ENCODE data around the gene ALDH1L1. TPM values are rescaled to one million over a fixed set of nuclear protein-coding genes. Genes with fewer than 3 reads are reported as not detected.

Gene ALDH1L1
- total RNA-seq, 4 donors from 2014 or later: 5.9 to 32.2 (median 16.1) TPM

DNA sequence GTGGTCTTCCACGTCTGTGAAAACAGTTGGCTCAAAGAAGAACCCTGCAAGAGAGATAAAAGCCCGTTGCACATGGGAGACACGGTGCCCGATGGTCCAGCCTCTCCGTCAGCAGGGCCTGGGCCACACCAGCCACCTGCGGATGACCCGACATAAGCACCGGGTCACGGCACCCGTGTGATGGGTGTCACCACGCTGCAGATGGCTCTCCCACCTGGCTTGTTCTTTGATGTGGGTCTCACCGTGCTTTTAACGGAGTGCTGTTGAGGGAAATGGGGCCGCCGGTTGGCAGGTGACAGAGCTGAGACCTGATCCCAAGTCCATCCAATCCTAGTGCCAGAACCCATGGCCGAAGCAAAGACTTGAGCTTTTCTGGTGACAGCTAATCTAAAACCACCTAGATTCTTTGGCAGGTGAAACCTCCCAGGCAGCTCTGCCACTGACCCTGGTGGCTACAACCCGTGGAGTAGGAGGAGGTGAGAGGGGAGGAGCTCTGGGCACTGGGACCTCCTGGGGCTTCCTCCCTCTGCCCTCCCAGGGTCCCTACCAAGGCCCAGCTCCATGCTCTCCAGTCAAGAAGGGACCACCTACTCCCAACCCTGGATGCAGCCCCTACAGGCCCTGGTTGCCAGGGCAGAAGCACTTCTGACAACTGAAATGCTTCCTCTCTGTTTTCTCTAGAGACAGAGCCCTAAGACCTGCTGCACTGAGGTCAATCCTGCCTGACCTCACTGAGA, 73.0 kb downstream of the ALDH1L1 start:
- WGBS, 2 donors (ENCODE audit: low coverage in 1 of 2): 82% methylated on average over 6 of the region's 17 CpGs; no CpG with 5 or more reads in 1 of the 2 donors
- no peak overlapping the region for H3K27ac ChIP-seq
- intact Hi-C loops (cut with DNase I; ENCODE audit: low total_unique reads): no loop called here
- no peaks in the 10 kb centered on the region for H3K36me3 ChIP-seq
- no peak overlapping the region for H3K4me3 ChIP-seq
- H3K9me3 ChIP-seq: no peaks in the 10 kb centered on the region
- no peak for DNase-seq
- H3K4me1 ChIP-seq: peaks cover 6 to 8% (median 7%) of the 10 kb centered on the region in 4 donors
- no peak for TF ChIP-seq EP300 (IDR thresholded peaks at IDR 0.05; ENCODE audit: low read depth)
- no peak for TF ChIP-seq POLR2A (IDR thresholded peaks at IDR 0.05)
- no peak for TF ChIP-seq POLR2AphosphoS5 (IDR thresholded peaks at IDR 0.05)
- TF ChIP-seq, protein P1, sequence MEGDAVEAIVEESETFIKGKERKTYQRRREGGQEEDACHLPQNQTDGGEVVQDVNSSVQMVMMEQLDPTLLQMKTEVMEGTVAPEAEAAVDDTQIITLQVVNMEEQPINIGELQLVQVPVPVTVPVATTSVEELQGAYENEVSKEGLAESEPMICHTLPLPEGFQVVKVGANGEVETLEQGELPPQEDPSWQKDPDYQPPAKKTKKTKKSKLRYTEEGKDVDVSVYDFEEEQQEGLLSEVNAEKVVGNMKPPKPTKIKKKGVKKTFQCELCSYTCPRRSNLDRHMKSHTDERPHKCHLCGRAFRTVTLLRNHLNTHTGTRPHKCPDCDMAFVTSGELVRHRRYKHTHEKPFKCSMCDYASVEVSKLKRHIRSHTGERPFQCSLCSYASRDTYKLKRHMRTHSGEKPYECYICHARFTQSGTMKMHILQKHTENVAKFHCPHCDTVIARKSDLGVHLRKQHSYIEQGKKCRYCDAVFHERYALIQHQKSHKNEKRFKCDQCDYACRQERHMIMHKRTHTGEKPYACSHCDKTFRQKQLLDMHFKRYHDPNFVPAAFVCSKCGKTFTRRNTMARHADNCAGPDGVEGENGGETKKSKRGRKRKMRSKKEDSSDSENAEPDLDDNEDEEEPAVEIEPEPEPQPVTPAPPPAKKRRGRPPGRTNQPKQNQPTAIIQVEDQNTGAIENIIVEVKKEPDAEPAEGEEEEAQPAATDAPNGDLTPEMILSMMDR (IDR thresholded peaks at IDR 0.05): no peak
- in situ Hi-C loops (cut with MboI; ENCODE audit: low pct_ligation_motif_present in 1 of 4, low pct_unique_long_range_greater_than_20kb in 1 of 4, low sequenced_read_pairs in 3 of 4): no loop called here
- no peaks in the 10 kb centered on the region for H3K27me3 ChIP-seq

DNA sequence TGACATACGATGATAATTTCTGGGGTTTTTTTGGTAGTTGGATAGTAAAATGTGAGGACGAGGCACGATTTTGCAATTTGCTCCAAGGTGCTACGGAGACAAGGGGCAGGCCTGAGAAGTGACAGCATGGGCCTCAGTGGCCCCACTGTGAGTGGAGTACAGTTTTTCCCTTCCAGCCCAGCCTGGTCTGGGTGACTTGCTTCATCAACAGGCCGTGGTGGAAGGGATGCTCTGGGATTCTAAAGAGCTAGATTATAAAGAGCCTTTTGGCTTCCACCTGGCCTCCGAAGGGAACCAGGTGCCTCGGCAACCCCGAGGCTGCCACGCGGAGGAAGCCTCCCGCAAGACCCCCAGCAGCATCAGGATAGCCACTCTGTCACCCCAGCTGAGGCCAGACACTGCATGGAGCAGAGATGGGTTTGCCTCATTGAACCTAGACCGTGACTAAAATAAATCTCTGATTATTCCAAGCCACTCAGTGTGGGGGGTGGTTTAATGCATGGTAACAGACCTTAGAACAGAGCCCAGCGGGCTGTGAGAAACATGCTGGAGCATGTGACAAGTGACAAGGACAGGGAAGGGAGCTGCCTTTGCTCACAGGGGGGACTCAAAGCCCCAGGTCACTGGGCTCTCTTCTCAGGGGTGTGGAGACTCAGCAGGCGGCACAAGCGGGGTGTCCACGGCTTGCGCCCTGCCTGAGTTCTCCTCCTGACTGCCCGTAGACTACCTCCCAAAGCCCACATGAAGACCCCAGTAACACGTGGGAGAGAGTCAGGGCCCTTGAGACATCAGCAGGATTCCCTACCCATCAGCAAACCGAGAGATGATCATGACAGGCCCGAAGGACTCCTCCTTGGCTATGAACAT, 73.8 kb downstream of the ALDH1L1 start:
- Histone ChIP-seq H3K36me3 (no peaks in the 10 kb centered on the region), H3K9me3 (no peaks in the 10 kb centered on the region), H3K4me1 (peaks cover 6 to 8% (median 8%) of the 10 kb centered on the region in 4 donors), H3K4me3 (no peak overlapping the region), H3K27me3 (no peaks in the 10 kb centered on the region), H3K27ac (no peak overlapping the region)
- in situ Hi-C loops (cut with MboI; ENCODE audit: low pct_ligation_motif_present in 1 of 4, low pct_unique_long_range_greater_than_20kb in 1 of 4, low sequenced_read_pairs in 3 of 4): no loop called here
- no peak for DNase-seq
- TF ChIP-seq, protein P1 (IDR thresholded peaks at IDR 0.05): no peak
- TF ChIP-seq POLR2AphosphoS5 (IDR thresholded peaks at IDR 0.05) (no peak), POLR2A (IDR thresholded peaks at IDR 0.05) (no peak)
- intact Hi-C loops (cut with DNase I; ENCODE audit: low total_unique reads): no loop called here
- 91 to 93% methylated on average over 3 to 21 of the region's 21 CpGs for WGBS, 2 donors (ENCODE audit: low coverage in 1 of 2)

DNA sequence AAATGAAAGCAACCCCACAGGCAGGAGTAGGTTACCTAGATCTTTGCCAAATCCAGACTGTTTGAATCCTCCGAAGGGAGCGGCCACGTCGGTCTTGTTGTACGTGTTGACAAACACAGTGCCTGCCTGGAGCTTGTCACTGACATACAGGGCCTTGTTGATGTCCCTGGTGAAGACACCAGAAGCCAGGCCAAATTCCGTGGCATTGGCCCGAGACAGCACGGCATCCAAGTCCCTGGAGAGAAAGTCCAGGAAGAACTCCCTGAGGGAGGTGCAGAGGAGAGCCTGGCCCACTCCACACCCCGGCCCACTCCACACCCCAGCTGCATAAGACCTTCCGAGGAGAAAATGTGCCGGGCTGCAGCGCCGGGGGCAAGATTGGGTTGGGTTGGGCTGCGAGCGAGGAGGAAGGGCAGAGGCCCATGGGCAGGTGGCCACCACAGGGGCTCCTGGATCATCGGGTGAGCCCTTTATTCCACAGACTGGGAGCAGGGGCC, 74.6 kb downstream of the ALDH1L1 start:
- WGBS, 2 donors (ENCODE audit: low coverage in 1 of 2): 91% methylated on average over 16 of the region's 16 CpGs; no CpG with 5 or more reads in 1 of the 2 donors
- in situ Hi-C loops (cut with MboI; ENCODE audit: low pct_ligation_motif_present in 1 of 4, low pct_unique_long_range_greater_than_20kb in 1 of 4, low sequenced_read_pairs in 3 of 4): no loop called here
- intact Hi-C loops (cut with DNase I; ENCODE audit: low total_unique reads): no loop called here
- TF ChIP-seq POLR2AphosphoS5 (IDR thresholded peaks at IDR 0.05): no peak
- no peak for DNase-seq
- Histone ChIP-seq H3K9me3 (no peaks in the 10 kb centered on the region), H3K4me1 (peaks cover 6 to 8% (median 8%) of the 10 kb centered on the region in 4 donors), H3K4me3 (no peak overlapping the region), H3K27ac (no peak overlapping the region), H3K36me3 (no peaks in the 10 kb centered on the region), H3K27me3 (no peaks in the 10 kb centered on the region)

DNA sequence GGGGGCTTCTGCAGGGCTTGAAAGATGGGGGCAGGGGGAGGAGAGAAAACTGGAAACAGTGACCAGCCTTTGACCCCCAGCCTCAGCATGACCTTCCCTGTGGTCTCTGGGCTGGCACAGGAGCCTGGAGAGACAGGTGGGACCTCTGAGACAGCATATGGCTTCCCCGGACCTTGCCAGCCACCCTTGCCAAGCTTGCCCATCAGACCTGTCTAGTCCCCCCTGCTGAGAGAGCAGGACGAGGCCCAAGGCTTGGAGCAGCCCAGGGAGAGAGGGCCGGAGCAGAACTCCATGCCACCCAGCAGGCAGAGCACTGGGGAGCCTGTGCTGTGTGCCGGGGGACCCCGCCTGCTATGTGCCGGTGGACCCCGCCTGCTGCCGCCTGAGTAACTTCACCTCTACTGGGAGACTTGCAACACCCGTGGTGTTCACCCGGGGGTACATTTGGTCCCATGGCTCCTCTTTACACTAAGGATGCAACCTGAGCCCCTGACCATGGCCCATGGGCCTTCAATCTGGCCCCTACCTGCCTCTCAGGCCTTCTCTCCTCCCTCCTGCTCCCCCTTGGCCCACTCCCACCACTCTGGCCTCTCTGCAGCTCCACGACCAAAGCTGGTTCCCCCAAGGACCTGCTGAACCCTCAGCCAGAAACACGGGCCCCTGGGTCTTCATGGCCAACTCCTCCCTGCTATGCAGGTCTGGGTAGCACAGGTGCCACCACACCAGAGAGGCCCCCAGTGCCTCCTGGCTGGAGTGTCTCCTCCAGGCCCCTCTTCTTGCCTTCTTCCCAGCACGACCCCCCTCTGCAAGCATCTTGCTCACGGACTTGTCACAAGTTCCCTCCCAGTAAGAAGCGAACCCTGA, 75.4 kb downstream of the ALDH1L1 start:
- Histone ChIP-seq H3K4me1 (peaks cover 6 to 8% (median 8%) of the 10 kb centered on the region in 4 donors), H3K27me3 (no peaks in the 10 kb centered on the region), H3K36me3 (no peaks in the 10 kb centered on the region), H3K27ac (no peak overlapping the region), H3K4me3 (no peak overlapping the region), H3K9me3 (no peaks in the 10 kb centered on the region)
- in situ Hi-C loops (cut with MboI; ENCODE audit: low pct_ligation_motif_present in 1 of 4, low pct_unique_long_range_greater_than_20kb in 1 of 4, low sequenced_read_pairs in 3 of 4): no loop called here
- intact Hi-C loops (cut with DNase I; ENCODE audit: low total_unique reads): no loop called here
- no peak for DNase-seq
- 86% methylated on average over 13 of the region's 15 CpGs; no CpG with 5 or more reads in 1 of the 2 donors for WGBS, 2 donors (ENCODE audit: low coverage in 1 of 2)
- TF ChIP-seq, protein P1 (IDR thresholded peaks at IDR 0.05): no peak
- TF ChIP-seq POLR2AphosphoS5 (IDR thresholded peaks at IDR 0.05): no peak
- TF ChIP-seq POLR2A (IDR thresholded peaks at IDR 0.05): no peak
- no peak for TF ChIP-seq EP300 (IDR thresholded peaks at IDR 0.05; ENCODE audit: low read depth)

Data from transverse colon (tissue), 4 donors.